ENCODE measurements around the gene GSTA1.

DNA sequence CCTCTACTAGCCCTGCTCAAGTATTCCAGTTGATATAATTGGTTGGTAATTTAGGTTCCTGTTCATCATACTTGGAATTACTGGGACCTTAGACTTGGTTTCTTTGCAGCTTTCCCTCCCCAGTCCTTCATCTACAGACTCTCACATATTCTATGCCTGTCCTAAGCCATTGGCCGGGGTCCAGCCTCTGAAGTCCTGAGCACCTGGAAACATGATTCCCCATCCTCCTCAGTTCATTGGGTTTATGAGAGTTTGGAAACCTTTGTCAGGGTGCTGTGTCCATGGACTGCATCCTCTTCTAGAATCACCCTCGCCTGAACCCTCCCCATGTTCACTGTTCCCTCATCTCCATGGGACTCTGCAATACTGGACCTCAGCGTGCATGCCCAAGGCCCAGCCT lies 49.2 kb downstream of the GSTA1 start:
- TF ChIP-seq CTCF (IDR thresholded peaks at IDR 0.05 in 4 of 5, conservative IDR thresholded peaks at IDR 0.05 in 1 of 5): no peak
- no peak for TF ChIP-seq POLR2A (IDR thresholded peaks at IDR 0.05)
